GM12865 (cell line): ENCODE measurements around the gene ACTN1.

Experiments
- DNase-seq: peaks from one replicate; pipeline ENCODE4 v3.0.0; 2010; ENCODE audit warnings: low read depth
- H3K4me3 ChIP-seq: 2 replicates; pipeline ENCODE4 v1.5.1; 2011; ENCODE audit warnings: mild to moderate bottlenecking, low read depth, low read length, control low read depth
- TF ChIP-seq, protein P1 (sequence below): IDR thresholded peaks from 2 replicates; pipeline ENCODE4 v1.5.1; 2011; ENCODE audit warnings: low read length, control low read depth, low read depth, inconsistent platforms; ENCODE audit not compliant: insufficient read depth; ENCODE audit errors: missing control alignments

Gene ACTN1

DNA sequence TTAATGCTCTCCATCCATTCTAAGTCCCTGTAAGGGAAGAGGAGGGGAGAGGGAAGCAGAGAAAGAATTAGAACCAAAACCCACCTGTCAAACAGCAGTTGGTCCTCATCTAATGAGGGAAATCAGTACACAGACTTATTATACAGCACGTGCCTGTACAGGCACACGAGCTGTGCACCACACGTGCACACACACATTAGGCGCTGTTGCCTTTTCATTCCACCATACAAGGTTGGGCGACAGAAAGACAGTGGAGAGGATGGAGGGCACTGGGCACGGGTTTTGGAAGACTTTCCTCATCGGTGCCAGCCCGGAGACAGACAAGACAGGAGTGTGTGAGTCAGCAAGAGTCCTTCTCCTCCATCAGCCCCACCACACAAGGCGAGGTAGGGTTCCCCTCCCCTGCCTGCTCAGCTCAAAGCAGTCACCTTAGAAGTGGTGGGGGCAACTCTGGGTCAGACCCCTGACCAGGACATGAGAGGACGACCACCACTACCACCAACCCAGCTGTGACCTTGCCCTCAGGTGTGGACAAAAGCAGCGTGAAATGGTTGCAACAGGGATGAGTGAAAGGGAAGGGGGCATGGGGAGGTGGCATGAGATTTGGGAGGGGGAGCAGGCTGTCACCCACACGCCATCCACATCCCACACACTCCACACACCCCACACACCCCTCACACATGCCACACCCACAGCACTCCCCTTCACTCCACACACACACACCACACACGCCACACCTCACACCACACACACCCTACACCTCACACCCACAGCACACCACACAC is 80.7 kb downstream of the ACTN1 start:
- H3K4me3 ChIP-seq = no peak overlapping the region
- TF ChIP-seq, protein P1, sequence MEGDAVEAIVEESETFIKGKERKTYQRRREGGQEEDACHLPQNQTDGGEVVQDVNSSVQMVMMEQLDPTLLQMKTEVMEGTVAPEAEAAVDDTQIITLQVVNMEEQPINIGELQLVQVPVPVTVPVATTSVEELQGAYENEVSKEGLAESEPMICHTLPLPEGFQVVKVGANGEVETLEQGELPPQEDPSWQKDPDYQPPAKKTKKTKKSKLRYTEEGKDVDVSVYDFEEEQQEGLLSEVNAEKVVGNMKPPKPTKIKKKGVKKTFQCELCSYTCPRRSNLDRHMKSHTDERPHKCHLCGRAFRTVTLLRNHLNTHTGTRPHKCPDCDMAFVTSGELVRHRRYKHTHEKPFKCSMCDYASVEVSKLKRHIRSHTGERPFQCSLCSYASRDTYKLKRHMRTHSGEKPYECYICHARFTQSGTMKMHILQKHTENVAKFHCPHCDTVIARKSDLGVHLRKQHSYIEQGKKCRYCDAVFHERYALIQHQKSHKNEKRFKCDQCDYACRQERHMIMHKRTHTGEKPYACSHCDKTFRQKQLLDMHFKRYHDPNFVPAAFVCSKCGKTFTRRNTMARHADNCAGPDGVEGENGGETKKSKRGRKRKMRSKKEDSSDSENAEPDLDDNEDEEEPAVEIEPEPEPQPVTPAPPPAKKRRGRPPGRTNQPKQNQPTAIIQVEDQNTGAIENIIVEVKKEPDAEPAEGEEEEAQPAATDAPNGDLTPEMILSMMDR = no peak
- no peak for DNase-seq

DNA sequence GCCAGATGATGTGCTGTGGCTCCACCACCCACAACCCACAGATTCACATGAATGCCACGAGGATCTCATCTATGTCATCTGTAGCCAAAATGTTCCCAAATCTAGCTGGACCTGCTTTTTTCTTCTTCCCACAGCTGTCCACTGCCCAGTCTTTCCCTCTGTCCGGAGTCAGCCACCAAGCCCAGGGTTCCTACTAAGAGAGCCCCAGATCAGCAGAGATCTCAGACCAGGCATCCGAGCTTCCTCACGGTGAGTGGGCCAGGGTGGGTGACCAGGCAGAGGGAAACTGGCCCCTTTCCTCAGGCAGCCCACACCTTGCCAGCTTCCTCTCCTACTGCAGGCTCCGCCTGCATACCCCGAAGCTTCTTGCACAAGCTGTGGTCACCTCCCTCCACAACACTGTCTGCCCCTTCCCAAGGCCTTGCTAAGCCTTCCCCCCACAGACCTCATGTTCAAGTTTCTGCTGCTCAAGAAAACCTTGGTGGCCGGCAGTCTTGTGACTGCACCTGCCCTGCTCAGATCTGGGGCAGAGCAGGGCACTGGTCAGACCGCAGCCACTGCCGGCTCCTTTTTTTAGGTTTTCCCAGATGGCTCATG is 81.4 kb downstream of the ACTN1 start:
- H3K4me3 ChIP-seq = no peak overlapping the region
- TF ChIP-seq, protein P1 = no peak
- DNase-seq = no peak

DNA sequence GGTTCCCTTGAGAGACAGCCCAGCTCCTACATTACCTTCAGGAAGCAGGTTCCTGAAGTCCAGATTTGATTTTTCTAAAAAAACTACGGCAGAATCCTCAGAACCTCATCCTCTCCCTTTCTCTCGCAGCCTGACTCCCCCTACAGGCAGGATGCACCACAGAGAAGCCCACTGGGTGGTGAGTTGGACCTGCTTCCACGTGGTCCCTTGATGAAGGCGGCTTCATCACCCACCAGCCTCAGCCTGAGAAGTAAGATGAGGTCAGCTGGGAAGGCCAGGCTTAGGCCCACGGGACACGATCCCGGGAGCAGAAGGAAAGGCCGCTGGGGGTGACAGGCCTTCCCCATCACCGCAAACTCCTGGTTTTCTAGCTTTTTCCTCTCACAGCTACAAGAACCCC is 83.0 kb downstream of the ACTN1 start:
- TF ChIP-seq, protein P1 = peak; percentile 43
- H3K4me3 ChIP-seq = no peak overlapping the region
- peak; percentile 18 for DNase-seq

DNA sequence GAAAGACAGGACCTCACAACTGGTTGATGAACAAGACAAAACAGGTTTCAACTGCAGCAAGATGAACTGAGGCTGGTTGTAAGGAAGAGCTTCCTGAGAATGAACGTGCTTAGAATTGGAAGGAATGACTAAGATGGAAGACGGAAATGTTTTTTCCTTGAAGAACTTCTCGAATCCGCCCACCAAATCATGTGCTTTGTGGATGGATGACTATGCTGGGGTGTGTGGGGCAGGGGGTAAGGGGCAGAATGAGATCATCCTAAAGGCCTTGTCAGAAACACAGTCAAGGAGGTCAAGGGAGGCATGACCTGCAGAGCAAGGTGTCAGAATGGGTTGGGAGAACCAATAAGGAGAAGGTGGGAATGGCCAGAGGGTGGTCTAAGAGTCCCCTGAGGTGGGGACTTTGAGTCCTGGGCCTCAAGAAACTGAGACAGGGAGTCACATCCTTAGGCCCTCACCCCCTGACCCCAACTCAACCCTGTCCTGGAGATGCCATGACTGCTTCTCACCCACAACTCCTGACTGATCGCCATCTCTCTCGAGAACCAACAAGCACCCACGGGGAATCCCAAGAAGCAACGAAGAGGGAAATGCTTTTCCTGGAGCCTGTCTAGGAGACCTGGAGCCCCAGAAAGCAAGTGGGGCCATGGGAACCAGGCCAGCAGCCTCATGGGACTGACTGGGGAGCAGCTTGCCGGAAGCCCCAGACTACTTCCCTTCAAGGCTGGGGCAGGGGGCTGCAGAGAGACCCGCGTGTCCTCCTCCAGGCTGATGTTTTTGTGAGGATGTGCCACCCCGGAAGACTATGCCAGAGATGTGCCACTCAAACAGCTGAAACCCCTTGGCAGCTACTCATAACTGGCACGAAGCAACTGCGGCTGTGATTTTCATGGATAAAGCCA is 84.0 kb downstream of the ACTN1 start:
- no peak overlapping the region for H3K4me3 ChIP-seq
- no peak for DNase-seq
- TF ChIP-seq, protein P1 = no peak

DNA sequence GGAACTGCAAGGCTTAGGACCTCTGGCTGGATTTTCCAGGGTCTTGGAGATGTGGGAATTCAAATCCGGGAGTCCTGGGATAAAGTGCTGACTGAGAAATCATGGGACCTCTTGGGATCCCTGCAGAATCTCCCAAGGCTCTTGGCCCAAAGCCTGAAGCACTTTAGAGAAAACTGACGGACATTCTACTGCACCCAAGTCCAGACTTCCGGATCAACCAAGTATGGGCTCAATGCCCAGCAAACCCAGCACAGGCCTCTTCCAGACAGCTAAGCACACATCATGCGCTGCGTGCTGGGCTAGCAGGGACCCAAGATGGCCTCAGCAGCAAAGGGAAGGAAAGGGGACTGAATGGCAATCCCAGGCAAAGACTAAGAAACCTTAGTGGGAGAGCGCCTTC is 85.0 kb downstream of the ACTN1 start:
- no peak overlapping the region for H3K4me3 ChIP-seq
- no peak for DNase-seq
- TF ChIP-seq, protein P1 = no peak

DNA sequence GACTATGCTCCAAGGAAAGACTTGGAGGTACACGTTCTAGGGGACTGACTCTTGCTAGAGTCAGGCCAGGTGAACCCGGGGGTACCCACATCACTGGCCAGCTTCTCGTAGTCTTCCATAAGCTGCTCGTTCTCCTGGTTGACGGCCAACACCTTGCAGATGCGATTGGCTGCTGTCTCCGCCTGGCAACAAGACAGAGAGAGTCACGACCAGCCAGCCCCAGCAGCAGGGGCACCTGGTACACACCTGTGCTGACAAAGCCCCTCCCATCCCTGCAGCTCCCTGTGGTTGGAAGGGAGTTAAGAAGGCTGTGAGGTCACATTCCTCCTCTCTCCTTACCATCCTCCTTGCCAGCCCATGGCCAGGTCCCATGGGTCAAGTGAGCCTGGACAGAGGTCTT is 85.5 kb downstream of the ACTN1 start:
- TF ChIP-seq, protein P1 = no peak
- no peak for DNase-seq
- H3K4me3 ChIP-seq = no peak overlapping the region
